K562 (cell line): Measurements from ENCODE around the gene GAA. TPM values are rescaled to one million over a fixed set of nuclear protein-coding genes. Genes with fewer than 3 reads are reported as not detected.

Source experiments
- ATAC-seq: fragments of 200-7000 bp; cut with Tn5 transposase; 3 replicates; pipeline ENCODE4 v1.9.1; 2020; ENCODE audit warnings: moderate library complexity
- BruUV-seq: library from RNA; stranded (reverse); fragments of 400-500 nt; replicated peaks from 2 replicates; lab custom pipeline; 2021; lab: Mats Ljungman, UMichigan
- CTCF ChIA-PET: fragments of 300-600 bp; formaldehyde crosslinking; extraction: SDS; loops from one replicate; lab custom pipeline; 2021; ENCODE audit warnings: low intra/inter-chr PET ratio; lab: Yijun Ruan, JAX
- POLR2A ChIA-PET: fragments of 300-600, 350-650 bp; sonication (Branson Sonifier 250); formaldehyde crosslinking; extraction: SDS; loops from one replicate; lab custom pipeline; 2021; ENCODE audit warnings: antibody characterized with exemption, inconsistent platforms; lab: Yijun Ruan, JAX
- DNase-seq, 4 experiments: peaks; one replicate each; pipeline versions ENCODE4 v3.0.0 to v3.0.0-alpha.2; 2011 to 2018; ENCODE audit warnings: low spot score in 3 of 4, mixed read lengths in 3 of 4; ENCODE audit errors: extremely low read depth in 1 of 4
- FAIRE-seq: peaks from 2 replicates; lab custom pipeline; 2011; peaks lifted over from hg19 to GRCh38; lab: Jason Lieb, UNC
- H2AFZ ChIP-seq: 2 replicates; pipeline ENCODE4 v1.6.0; 2011; ENCODE audit warnings: low read depth, low read length, control low read depth, inconsistent platforms
- H3K27ac ChIP-seq: fragments of 200-600 bp; 3 replicates; pipeline ENCODE4 v1.8.0; 2011; ENCODE audit warnings: low read depth, mild to moderate bottlenecking, control low read depth, inconsistent platforms, low read length, moderate library complexity, mixed read lengths; ENCODE audit errors: extremely low read depth
- H3K27me3 ChIP-seq, 2 experiments: fragments of 300-600 bp in 1 of 2; 2 replicates in 1 of 2; 3 replicates in 1 of 2; pipeline versions ENCODE4 v1.6.0 to v1.8.0; 2011; ENCODE audit warnings: inconsistent platforms in 2 of 2, low read length in 2 of 2, mild to moderate bottlenecking in 1 of 2, mixed read lengths in 1 of 2, moderate library complexity in 1 of 2; ENCODE audit not compliant: control insufficient read depth in 2 of 2, insufficient read depth in 2 of 2
- H3K36me3 ChIP-seq: fragments of 300-600 bp; 3 replicates; pipeline ENCODE4 v1.8.0; 2011; ENCODE audit warnings: mild to moderate bottlenecking, low read length, inconsistent platforms; ENCODE audit not compliant: control insufficient read depth, insufficient read depth
- H3K4me1 ChIP-seq, 2 experiments: fragments of 200-600 bp in 1 of 2; replicated peaks in 1 of 2; 2 replicates in 1 of 2; 3 replicates in 1 of 2; pipeline versions ENCODE4 v1.5.1 to v1.8.0; 2011; ENCODE audit warnings: inconsistent platforms in 2 of 2, low read length in 2 of 2, mild to moderate bottlenecking in 1 of 2, mixed read lengths in 1 of 2, moderate library complexity in 1 of 2; ENCODE audit not compliant: control insufficient read depth in 2 of 2, insufficient read depth in 2 of 2
- H3K4me2 ChIP-seq: 2 replicates; pipeline ENCODE4 v1.6.1; 2011; ENCODE audit warnings: low read length, control low read depth, inconsistent platforms, mixed read lengths; ENCODE audit not compliant: insufficient read depth
- H3K4me3 ChIP-seq: fragments of 200-600 bp; sonication (generic), shearing (Covaris generic); 2 replicates; pipeline ENCODE4 v1.5.1; 2016; ENCODE audit warnings: control low read depth, inconsistent platforms
- H3K79me2 ChIP-seq: fragments of 200-600 bp; 3 replicates; pipeline ENCODE4 v1.8.0; 2011; ENCODE audit warnings: low read length, inconsistent platforms; ENCODE audit not compliant: control insufficient read depth, insufficient read depth
- H3K9ac ChIP-seq, 2 experiments: 2 replicates each; pipeline versions ENCODE4 v1.6.0 to v1.6.1; 2011; ENCODE audit warnings: low read depth in 2 of 2, low read length in 2 of 2, control low read depth in 1 of 2, inconsistent platforms in 1 of 2, mild to moderate bottlenecking in 1 of 2, mixed read lengths in 1 of 2; ENCODE audit not compliant: insufficient read depth in 1 of 2
- H3K9me1 ChIP-seq: one replicate; pipeline ENCODE4 v1.6.0; 2011; ENCODE audit warnings: inconsistent platforms, mild to moderate bottlenecking, low read length, moderate library complexity; ENCODE audit not compliant: control insufficient read depth, insufficient read depth
- H3K9me3 ChIP-seq: replicated peaks from 2 replicates; pipeline ENCODE4 v1.5.1; 2011; ENCODE audit warnings: low read depth, low read length, inconsistent platforms; ENCODE audit not compliant: control insufficient read depth, insufficient read depth
- H4K20me1 ChIP-seq: replicated peaks from 2 replicates; pipeline ENCODE4 v1.6.1; 2011; ENCODE audit warnings: low read length, inconsistent platforms, mixed read lengths; ENCODE audit not compliant: control insufficient read depth, insufficient read depth
- ELK1 ChIP-seq: sonication (generic); formaldehyde crosslinking; IDR thresholded peaks from 2 replicates; pipeline ENCODE4 v1.8.1; 2022; ENCODE audit warnings: missing genetic modification reagents
- GABPB1 ChIP-seq: sonication (generic); formaldehyde crosslinking; IDR thresholded peaks from 2 replicates; pipeline ENCODE4 v1.8.0; 2022; ENCODE audit warnings: mild to moderate bottlenecking, missing genetic modification reagents
- KDM2B ChIP-seq: fragments of 250-450 bp; sonication (Bioruptor Pico); IDR thresholded peaks from 2 replicates; pipeline ENCODE4 v1.8.0; 2021; ENCODE audit warnings: mild to moderate bottlenecking, moderate library complexity
- MEF2A ChIP-seq: IDR thresholded peaks from 2 replicates; pipeline ENCODE4 v1.6.1; 2011; ENCODE audit warnings: low read depth, mild to moderate bottlenecking, low read length, moderate library complexity; ENCODE audit not compliant: control insufficient read depth
- MGA ChIP-seq: fragments of 450-650 bp; IDR thresholded peaks from 2 replicates; pipeline ENCODE4 v1.6.1; 2016; ENCODE audit warnings: mild to moderate bottlenecking, moderate library complexity
- ZBTB26 ChIP-seq: fragments of 450-650 bp; formaldehyde crosslinking; IDR thresholded peaks from 2 replicates; pipeline ENCODE4 v1.4.0; 2022; ENCODE audit warnings: missing genetic modification characterization
- ZNF121 ChIP-seq: sonication (generic); formaldehyde crosslinking; conservative IDR thresholded peaks from 2 replicates; pipeline ENCODE4 v1.8.0; 2022; ENCODE audit warnings: missing genetic modification reagents
- ZNF668 ChIP-seq: fragments of 250-450 bp; sonication (Bioruptor Pico); IDR thresholded peaks from 2 replicates; pipeline ENCODE4 v1.8.0; 2022; ENCODE audit warnings: mild to moderate bottlenecking, inconsistent platforms
- WGBS: fragments of 100-300 bp; shearing (Covaris generic); methylation state at CpG from one replicate; pipeline ENCODE4 v1.1.6; 2016; ENCODE audit warnings: low coverage, mixed read lengths; ENCODE audit not compliant: insufficient coverage; ENCODE audit errors: missing lambda C conversion rate; 5-methylcytosine and 5-hydroxymethylcytosine counted together
- in situ Hi-C: fragments of 300-500 bp; cut with MboI; formaldehyde crosslinking; loops from 4 replicates; pipeline ENCODE4 v1.15.0; 2018; ENCODE audit warnings: inconsistent platforms, mixed read lengths
- intact Hi-C: fragments of 100-400 bp; cut with micrococcal nuclease; formaldehyde crosslinking; loops from 2 replicates; pipeline ENCODE4 v1.14.2; 2022
- polyA plus RNA-seq, 8 experiments: library from polyadenylated mRNA; depleted of rRNA in 4 of 8; stranded (reverse) in 5 of 8; unstranded in 3 of 8; fragments of >200 nt; fragmentation: Nextera tagmentation in 2 of 8; fragmentation: Illumina TruSeq in 1 of 8; extraction: Ambion mirVana in 2 of 8; extraction: Trizol in 1 of 8; gene quantifications; 2 replicates each; pipeline versions ENCODE4 v1.2.1 to v1.2.3, GENCODE V29; 2011 to 2014; ENCODE audit warnings: inconsistent platforms in 1 of 8, missing spikeins in 1 of 8
- total RNA-seq, 7 experiments: library from RNA; depleted of rRNA in 6 of 7; stranded (reverse); fragments of >200 nt in 6 of 7; fragmentation: Illumina TruSeq in 2 of 7; extraction: Trizol in 2 of 7; gene quantifications; 2 replicates each; pipeline versions ENCODE4 v1.2.1 to v1.2.3, GENCODE V29; 2011 to 2021; ENCODE audit warnings: low replicate concordance in 1 of 7

The GAA gene
- total and polyA plus RNA-seq, 9 of the 15 experiments (the other 6 are each of a cell fraction or from before 2014, with no cell fraction given) = 0.15 to 6.4 (median 1.7) TPM

GRCh38 chr17:80083136-80083661 lies 18.2 kb upstream of the GAA start:
- H3K36me3 ChIP-seq = no peaks in the 10 kb centered on the region
- H3K4me1 ChIP-seq = peaks cover 0 to 7% of the 10 kb centered on the region in 2 experiments; a peak in 1 of 5 replicates
- peaks cover 5% of the 10 kb centered on the region for H4K20me1 ChIP-seq
- intact Hi-C loops = loop anchor here (5.0 kb wide), 1 partner anchor 109 kb away; no protein-coding TSS in a partner anchor
- H2AFZ ChIP-seq = no peak overlapping the region
- no peaks in the 10 kb centered on the region for H3K79me2 ChIP-seq
- in situ Hi-C loops = no loop called here
- no peak overlapping the region for H3K4me3 ChIP-seq
- POLR2A ChIA-PET = interaction anchor here (0.6 to 1.7 kb wide), 2 partner anchors 10 to 15 kb away, joined by 3 to 6 read pairs; no protein-coding TSS in a partner anchor
- no peak overlapping the region for H3K9ac ChIP-seq
- WGBS = 15% methylated on average over 7 of the region's 13 CpGs
- no peaks in the 10 kb centered on the region for H3K9me1 ChIP-seq
- H3K27ac ChIP-seq = no peak overlapping the region
- H3K27me3 ChIP-seq = peaks cover 40 to 64% of the 10 kb centered on the region in 2 experiments
- no peak overlapping the region for H3K4me2 ChIP-seq
- CTCF ChIA-PET = interaction anchor here (1.0 kb wide), 1 partner anchor 899 kb away, joined by 4 read pairs; no protein-coding TSS in a partner anchor
- ATAC-seq (no peak), DNase-seq (no peak), FAIRE-seq (no peak)
- no peaks in the 10 kb centered on the region for H3K9me3 ChIP-seq
- BruUV-seq = no TSS peak
- no peak for TF ChIP-seq ELK1
- TF ChIP-seq MEF2A = no peak
- TF ChIP-seq GABPB1 = no peak
- no peak for TF ChIP-seq ZNF668 (CRISPR knock-in tag)
- no peak for TF ChIP-seq ZBTB26
- TF ChIP-seq MGA = no peak
- TF ChIP-seq KDM2B (CRISPR knock-in tag) = no peak
- TF ChIP-seq ZNF121 (CRISPR knock-in tag) = no peak
